Effector CD4-positive, alpha-beta T cell (primary cell): ENCODE data around the gene ASPA.
"Not testable (repeated sequence)": the region's sequence is repeated elsewhere in the genome, so short reads cannot be mapped to it uniquely, and the experiment has no call there.

Experiments
- DNase-seq: peaks from one replicate; pipeline ENCODE4 v3.0.0-alpha.2; 2020

ASPA gene

DNA sequence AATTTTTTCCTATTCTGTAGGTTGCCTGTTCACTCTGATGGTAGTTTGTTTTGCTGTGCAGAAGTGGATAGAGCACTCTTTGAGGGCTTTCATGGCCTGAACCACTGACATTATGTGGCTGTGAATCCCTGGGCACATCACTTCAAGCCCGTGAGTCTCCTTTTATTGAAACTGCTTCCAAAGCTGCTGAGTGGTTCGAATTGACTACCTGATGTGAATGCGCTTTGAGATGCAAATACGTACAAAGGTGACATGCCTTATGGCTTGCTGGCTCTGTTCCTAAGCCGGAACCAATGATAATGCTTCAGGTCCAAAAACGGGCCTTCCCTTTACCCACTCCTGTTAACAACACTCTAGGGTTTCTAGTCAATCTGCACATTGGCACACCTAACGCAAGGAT lies 34.3 kb downstream of the ASPA start:
- no peak for DNase-seq

- no peak for DNase-seq
Measured at GRCh38 chr17:3511852-3512504, 36.2 kb downstream of the ASPA start.

DNA sequence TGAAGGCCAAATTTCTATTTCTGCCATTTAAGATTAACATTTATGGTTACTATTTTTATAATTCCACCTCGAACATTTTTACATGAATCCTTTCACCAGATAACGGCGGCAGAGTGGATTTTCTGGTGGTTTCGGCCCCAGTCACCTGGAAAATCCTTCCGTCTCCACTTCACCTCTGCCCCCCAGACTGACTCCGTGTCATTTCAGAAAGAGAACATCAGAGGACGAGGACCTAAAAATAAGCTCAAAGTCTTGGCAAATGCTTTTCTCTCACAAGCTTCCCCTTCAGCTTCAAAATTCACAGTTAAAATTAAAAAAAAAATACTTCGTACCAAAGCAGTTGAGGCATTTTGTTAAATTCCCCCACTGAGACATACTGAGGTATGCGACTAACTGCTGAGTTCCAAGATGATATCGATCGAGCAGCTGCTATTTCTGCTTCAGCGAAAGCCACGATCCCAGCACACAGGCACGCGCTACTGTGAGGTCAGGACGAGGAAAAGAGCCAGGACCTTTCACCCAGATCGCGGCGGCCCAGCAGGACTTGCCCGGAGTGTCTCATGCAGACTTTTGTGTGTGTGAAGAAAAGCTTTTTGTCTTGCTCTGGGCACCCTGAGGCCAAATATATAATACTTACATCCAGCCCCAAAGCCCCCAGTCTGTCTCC lies 36.8 kb downstream of the ASPA start:
- DNase-seq, result no peak

DNA sequence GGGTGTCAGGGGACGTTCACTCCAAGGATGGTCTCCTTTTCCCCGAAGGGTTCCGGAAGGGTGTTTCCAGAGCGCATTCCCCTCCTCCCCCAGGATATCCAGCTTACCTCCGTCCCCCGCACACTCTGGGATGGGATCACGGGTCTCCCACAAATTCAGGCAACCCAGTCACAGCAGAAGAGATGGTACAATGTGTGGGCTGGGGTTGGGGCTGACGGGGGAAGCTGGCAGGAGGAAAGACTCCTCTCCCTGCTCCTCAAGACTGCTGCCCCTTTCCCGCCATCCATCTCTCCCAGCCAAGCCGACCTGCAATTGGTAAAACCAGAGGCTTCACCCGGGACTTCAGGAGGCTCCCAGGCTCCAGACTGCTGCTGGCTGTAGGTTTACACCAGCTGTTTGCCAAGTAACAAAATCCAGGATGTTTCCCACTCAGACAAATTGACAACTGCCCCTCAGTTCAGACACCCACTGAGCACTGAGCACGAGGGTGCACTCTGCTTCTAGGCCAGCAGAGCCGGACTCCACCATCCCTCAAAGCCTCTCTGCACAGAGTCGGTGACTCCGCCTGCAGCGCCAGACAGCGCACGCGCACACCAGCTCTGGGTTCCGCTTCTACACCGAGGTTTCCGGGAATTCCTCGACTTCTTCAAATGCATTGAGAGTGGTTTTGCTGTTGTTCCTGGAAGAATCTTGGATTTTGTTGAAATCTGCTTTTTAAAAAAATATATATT lies 37.7 kb downstream of the ASPA start:
- DNase-seq, result no peak

GRCh38 chr17:3514167-3514566 lies 38.4 kb downstream of the ASPA start:
- not testable (repeated sequence) for DNase-seq

DNA sequence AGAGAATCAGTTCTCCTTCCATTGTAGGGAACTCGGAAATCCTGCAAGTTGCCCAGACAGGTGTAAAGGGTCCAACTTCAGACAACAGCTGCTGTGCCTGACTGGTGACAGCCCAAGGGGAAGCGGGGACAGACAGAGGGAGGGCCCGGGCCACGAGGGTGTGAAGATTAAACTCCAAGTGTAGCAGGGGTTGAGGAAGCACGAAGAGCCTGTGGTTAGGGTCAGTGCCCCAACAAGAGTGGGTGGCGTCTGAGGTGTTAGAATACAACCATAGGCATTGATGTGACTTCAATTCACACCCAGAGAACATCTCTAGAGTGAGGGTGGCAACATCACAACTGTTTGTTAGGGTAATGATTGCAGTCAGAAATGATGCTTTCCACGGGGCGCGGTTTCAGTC lies 39.1 kb downstream of the ASPA start:
- DNase-seq, result no peak

DNA sequence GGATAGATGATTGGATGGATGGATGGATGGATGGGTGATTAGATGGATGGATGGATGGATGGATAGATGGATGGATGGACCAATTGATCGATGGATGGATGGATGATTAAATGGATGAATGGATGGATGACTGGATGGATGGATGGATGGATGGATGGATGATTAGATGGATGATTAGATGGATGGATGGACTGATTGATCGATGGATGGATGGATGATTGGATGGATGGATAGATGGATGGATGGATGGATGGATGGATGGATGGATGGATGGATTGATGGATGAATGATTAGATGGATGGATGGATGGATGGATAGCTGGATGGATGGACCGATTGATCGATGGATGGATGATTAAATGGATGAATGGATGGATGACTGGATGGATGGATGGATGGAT lies 43.7 kb downstream of the ASPA start:
- not testable (repeated sequence) for DNase-seq

- no peak for DNase-seq
Measured at GRCh38 chr17:3524024-3524423, 48.2 kb downstream of the ASPA start.

GRCh38 chr17:3526491-3526890 lies 50.7 kb downstream of the ASPA start:
- no peak for DNase-seq

DNA sequence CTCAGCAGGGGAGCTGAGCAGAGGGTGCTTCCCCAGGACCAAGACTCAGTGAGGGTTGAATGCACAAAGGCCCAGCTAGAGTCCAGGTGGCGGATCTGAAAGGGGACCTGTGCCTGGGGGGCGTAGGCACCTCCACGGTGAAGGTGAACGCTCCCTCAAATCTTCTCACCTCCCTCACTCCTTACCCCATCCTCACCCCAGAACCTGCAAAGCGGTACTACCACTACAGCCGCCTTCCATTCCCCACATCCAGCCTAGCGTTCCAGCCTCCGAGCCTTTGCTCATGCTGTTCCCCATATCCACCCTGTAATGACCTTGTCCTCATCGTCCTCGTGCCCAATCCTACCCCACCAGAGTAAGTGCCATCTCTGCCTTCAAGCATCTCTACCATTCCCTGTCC lies 51.2 kb downstream of the ASPA start:
- no peak for DNase-seq

DNA sequence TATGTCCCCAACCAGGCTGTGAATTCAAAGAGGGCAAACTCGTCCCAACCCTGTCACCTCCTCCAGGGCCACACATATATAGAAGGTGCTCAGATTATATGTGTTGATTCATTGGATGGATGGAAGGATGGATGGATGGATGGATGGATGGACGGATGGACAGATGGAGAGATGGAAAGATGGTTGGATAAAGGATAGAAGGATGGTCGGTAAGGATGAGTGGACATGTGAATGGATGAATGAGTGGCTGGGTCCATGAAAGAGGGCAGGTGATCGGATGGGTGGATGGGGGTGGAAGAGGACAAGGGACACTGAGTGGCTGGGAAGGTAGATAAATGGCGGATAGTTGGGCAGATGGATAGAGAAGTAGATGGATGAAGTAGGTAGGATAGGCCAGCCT lies 51.7 kb downstream of the ASPA start:
- no peak for DNase-seq

DNA sequence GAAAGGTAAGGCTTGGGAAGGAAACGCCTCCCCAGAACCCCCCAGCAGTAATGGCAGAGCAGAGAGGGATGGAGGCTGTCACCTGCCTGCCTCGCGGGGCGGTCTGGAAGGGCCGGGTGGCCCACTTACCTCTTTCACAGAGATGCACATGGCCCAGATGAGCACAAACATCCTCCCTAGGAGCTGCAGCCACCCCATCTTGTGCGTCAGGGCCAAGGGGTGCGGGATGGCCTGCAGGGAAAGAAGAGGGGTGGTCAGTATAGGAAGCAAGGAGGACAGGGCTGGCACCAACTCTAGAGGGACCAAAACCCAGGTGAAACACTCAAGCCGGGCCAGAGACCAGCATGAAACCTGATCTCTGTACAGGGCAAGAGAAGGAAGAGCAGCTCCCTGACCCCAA lies 52.1 kb downstream of the ASPA start:
- no peak for DNase-seq

DNA sequence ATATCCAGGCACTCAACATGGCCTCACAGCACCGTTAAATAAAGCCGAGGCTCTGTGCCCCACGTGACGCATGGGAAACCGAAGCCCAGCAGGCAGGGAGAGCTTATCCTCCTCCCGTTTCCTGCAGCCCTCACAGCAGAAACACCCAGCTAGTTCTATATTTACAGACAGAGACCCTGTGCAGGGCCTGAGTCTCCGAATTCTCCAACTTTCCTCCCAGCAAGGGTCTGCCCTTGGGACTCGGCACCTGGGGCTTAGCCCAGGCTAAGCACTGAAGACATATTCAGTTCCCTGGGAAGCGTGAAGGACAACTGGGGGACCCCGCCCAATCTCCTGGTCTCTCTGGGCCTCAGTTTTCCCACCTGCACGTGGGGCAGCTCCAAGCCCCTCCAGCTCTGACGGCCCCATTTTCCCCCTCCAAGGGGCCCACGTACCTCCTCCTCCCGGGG lies 52.6 kb downstream of the ASPA start:
- no peak for DNase-seq

- no peak for DNase-seq
Measured at GRCh38 chr17:3528880-3529511, 53.2 kb downstream of the ASPA start.

DNA sequence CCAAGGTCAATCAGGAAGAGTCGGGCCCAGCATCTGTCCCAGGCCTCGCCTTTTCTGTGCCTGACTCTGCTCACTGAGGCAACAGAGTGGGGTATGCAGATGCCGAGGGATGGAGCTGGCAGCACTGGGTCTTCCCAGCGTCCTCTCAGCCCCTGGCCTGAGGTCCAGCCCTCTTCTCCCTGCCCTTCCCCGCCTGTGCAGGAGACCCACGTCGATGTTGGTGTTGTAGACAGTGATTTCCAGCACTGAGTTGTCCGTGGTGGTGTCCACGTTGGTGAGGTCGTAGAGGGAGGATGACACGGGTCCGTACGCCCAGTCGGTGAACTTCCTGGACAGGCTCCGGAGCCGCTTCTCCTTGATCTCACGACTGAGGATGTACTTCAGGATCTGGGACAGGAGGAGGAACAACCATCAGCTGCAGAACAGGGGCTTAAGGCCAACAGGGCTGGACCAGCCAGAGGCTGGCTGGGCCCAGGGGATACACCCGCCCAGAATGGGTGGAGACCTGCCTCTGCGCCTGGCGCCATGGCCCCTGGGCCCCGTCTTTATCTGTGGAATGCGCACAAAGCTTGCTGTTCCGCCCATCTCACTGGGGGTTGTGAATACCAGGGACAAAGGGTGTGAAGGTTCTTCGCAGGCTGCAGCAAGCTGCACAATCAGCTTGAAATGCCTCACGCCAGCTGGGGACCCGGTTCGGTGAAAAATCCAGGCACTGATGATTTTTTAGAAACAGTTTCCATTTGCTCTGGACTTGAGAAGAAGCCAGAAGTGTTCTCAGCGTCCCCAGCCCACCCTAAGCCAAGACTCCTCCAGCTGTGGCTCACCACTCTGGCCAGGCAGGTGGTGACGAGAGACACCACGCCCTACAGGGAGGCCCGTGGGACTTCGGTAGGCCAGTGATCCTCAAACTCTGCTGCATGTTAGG lies 54.3 kb downstream of the ASPA start:
- no peak for DNase-seq

GRCh38 chr17:3531266-3532101 lies 55.7 kb downstream of the ASPA start:
- DNase-seq, result no peak

DNA sequence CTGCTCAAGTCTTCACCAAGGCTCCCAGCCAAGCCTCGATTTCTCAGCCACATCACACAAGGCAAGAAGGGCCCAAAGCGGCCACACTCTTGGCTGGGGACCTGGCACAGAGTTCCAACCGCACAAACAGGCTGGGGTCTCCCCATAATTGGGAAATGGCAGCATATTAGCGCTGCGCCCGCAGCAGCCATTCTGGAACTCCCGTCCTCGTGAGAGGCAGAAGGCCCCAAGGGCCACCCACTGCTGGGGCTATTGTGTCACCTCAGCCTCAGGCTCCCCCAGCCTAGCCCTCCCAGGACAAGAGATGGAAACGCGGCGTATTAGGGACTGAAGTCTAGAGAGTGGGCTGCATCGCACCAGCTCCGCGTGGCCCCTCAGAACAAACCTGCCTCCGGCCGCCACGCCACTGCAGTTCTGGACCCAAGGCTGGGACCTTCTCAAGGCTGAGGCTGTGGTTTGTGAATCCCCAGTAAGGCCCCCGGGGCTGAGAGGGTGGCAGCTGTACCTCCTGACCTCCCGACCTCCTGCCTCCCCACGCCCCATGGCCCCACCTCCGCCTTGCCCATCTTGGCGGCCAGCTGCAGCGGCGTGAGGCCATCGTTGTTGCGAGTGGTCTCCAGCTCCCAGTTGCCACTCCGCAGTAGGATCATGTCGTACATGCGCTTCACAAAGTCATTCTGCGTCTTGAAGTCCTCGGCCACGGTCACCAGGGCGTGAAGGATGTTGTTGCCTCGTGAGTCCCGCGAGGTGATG lies 56.5 kb downstream of the ASPA start:
- DNase-seq, result no peak

DNA sequence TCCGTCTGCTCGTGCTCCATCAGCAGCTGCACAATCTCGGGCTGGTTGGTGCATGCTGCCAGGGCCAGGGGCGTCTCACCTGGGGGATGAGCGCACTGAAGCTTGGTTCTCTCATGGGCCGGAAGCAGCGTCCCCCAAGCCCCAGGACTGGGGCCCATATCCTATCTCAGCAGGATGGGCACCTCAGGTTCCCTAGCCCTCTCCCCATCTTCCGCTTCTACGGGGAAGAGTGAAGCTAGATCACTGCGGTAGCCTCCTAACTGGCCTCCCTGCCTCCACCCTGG lies 57.0 kb downstream of the ASPA start:
- no peak for DNase-seq

GRCh38 chr17:3533752-3534151 lies 58.0 kb downstream of the ASPA start:
- DNase-seq, result no peak

- DNase-seq, result no peak
Measured at GRCh38 chr17:3534881-3535252, 59.1 kb downstream of the ASPA start.
